Measurements from ENCODE around the gene TYMS. TPM values are rescaled to one million over a fixed set of nuclear protein-coding genes. Genes with fewer than 3 reads are reported as not detected.
A peak's percentile ranks its signal among the peaks of the same experiment; 100 is the strongest.

TYMS gene
- total and polyA plus RNA-seq, 9 of the 15 experiments (the other 6 are each of a cell fraction or from before 2014, with no cell fraction given), result 69.1 to 409 (median 175) TPM

- TF ChIP-seq BCL6 (CRISPR knock-in tag; IDR thresholded peaks at IDR 0.05) (0 out of 2 replicates have a peak, but pooled peaks have one; percentile 8), BCLAF1 (IDR thresholded peaks at IDR 0.05; ENCODE audit: borderline replicate concordance in 1 of 2, control insufficient read depth in 1 of 2, low read depth in 2 of 2, low read length in 1 of 2) (no peak)
Measured at GRCh38 chr18:673769-674168, 16.3 kb downstream of the TYMS start (continued).

GRCh38 chr18:675307-675706 lies 17.9 kb downstream of the TYMS start:
- Histone ChIP-seq H3K27me3 (ENCODE audit: control insufficient read depth in 2 of 2, insufficient read depth in 2 of 2, low read length in 2 of 2) (no peaks in the 10 kb centered on the region), H3K9me1 (ENCODE audit: control insufficient read depth, insufficient read depth, low read length) (no peaks in the 10 kb centered on the region), H2AFZ (ENCODE audit: low read depth, low read length) (no peak overlapping the region), H3K4me3 (no peak overlapping the region), H3K36me3 (ENCODE audit: control insufficient read depth, insufficient read depth, low read length) (peaks cover 97% of the 10 kb centered on the region), H3K27ac (ENCODE audit: extremely low read depth, low read depth, low read length) (no peak overlapping the region), H3K4me1 (replicated peaks in 1 of 2; ENCODE audit: control insufficient read depth in 2 of 2, insufficient read depth in 2 of 2, low read length in 2 of 2) (peaks cover 0 to 3% of the 10 kb centered on the region in 2 experiments; a peak in 2 of 5 replicates), H3K9ac (ENCODE audit: insufficient read depth in 1 of 2, low read depth in 2 of 2, low read length in 2 of 2) (no peak overlapping the region), H4K20me1 (replicated peaks; ENCODE audit: control insufficient read depth, insufficient read depth, low read length) (no peaks in the 10 kb centered on the region), H3K4me2 (ENCODE audit: insufficient read depth, low read length) (no peak overlapping the region), H3K79me2 (ENCODE audit: control insufficient read depth, insufficient read depth, low read length) (no peaks in the 10 kb centered on the region), H3K9me3 (replicated peaks; ENCODE audit: control insufficient read depth, insufficient read depth, low read depth, low read length) (no peaks in the 10 kb centered on the region)
- DNase-seq (ENCODE audit: extremely low read depth in 1 of 4, low spot score in 3 of 4), result no peak
- no TSS peak for BruUV-seq (replicated peaks)
- no peak for ATAC-seq
- WGBS (ENCODE audit: insufficient coverage, low coverage, missing lambda C conversion rate), result 89% methylated on average over 7 of the region's 7 CpGs
- TF ChIP-seq EWSR1 (IDR thresholded peaks at IDR 0.05; ENCODE audit: borderline replicate concordance, low read depth, partially characterized antibody) (peak; percentile 59), POLR2A (conservative IDR thresholded peaks at IDR 0.05) (peak; percentile 15), SUPT5H (IDR thresholded peaks at IDR 0.05) (peak; percentile 27; the same call in 1 of the 2 replicates), NFYB (IDR thresholded peaks at IDR 0.05; ENCODE audit: extremely low read depth, insufficient read length) (no peak)
- intact Hi-C loops (cut with micrococcal nuclease), result loop anchor here (5.0 kb wide), 1 partner anchor 157 kb away; no protein-coding TSS in a partner anchor
- in situ Hi-C loops (cut with MboI), result no loop called here
- POLR2A ChIA-PET, result interaction anchor here (1.2 to 1.6 kb wide), 2 partner anchors 16 to 155 kb away, joined by 3 to 5 read pairs; no protein-coding TSS in a partner anchor
- no peak for FAIRE-seq
- CTCF ChIA-PET (ENCODE audit: low intra/inter-chr PET ratio), result no interaction called here
